HPDE6-E6E7 (cell line): Measurements from ENCODE around the gene DIO3.
"Not testable (repeated sequence)": the region's sequence is repeated elsewhere in the genome, so short reads cannot be mapped to it uniquely, and the experiment has no call there.

Experiments used
- DNase-seq: peaks from one replicate; pipeline ENCODE4 v3.0.0; 2011; ENCODE audit warnings: missing footprints; ENCODE audit errors: extremely low spot score

Gene DIO3

DNA sequence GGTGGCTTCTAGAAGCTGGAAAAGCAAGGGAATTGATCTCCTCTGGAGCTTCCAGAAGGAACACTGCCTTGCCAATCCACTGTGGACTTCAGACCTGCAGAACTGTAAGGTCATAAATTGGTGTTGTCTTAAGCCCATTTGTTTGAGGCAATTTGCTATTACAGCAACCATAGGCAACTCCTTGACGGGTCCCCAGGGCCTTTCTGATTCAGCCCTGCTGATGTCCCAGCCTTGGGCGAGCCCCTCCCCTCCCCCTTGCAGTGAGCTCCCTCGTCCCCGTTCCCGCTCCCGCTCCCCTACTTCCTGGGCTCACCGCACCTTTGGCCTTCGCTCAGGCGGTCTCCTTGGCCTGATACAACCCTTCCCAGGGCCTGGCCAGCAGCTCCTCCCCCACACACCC is 18.9 kb upstream of the DIO3 start:
- DNase-seq: no peak

DNA sequence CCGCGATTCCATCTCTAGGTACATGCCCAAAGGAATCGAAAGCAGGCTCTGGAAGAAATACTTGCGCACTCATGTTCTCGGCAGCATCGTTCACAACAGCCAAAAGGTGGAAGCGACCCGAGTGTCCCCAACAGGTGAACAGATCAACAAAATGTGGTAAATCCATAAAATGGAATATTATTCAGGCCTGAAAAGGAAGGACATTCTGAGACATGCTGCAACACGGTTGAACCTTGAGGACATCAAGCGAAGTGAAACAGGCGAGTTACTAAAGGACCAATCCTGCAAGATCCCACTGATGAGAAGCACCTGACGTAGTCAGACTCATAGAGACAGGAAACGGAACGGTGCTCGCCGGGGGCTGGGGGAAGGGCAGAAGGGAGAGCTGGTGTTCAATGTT is 17.5 kb upstream of the DIO3 start:
- no peak for DNase-seq

DNA sequence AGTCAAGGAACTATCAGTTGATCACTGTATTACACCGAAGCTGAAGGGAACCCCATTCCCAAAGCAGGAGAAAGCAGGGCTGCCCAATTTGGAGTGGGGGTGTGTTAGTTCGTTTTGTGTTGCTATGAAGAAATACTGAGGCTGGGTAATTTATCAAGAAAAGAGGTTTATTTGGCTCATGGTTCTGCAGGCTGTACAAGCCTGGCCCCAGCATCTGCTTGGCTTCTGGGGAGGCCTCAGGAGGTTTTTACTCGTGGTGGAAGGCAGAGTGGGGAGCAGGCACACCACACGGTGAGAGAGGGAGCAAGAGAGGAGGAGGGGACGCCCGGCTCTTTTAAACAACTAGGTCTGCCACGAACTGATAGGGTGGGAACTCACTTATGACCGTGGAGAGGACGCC is 16.7 kb upstream of the DIO3 start:
- DNase-seq: no peak

- no peak for DNase-seq
Observed at GRCh38 chr14:101546706-101547105, 14.6 kb upstream of the DIO3 start.

DNA sequence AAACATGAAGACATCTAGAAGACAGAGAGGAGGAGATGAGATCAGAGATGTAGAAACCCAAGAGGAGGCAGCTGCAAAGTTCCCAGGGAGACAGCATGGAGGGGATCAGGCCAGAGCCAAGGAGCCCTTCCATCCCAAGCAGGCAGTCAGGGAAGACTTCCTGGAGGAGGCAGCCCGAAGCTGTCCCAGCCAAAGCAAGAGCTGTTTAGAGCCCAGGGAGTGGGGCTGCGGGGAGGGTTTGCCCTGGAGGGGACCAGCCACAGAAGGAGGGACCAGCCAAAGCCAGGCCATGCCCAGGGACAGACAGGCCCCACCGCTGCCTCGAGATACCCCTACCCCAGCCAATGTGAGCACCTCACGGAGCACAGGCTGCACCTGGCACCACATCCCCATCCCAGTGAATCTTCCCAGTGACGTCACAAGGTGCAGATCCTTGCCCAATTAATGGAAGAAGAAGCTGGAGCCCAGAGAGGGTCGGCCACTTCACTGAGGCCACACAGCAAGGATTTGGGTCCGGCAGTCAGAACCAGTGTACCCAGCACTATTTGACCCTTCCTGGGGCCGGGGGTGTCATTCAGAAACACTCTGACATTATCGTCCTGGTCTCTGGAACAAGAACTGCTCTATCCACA is 14.1 kb upstream of the DIO3 start:
- no peak for DNase-seq

GRCh38 chr14:101547961-101548669 is 13.2 kb upstream of the DIO3 start:
- no peak for DNase-seq

DNA sequence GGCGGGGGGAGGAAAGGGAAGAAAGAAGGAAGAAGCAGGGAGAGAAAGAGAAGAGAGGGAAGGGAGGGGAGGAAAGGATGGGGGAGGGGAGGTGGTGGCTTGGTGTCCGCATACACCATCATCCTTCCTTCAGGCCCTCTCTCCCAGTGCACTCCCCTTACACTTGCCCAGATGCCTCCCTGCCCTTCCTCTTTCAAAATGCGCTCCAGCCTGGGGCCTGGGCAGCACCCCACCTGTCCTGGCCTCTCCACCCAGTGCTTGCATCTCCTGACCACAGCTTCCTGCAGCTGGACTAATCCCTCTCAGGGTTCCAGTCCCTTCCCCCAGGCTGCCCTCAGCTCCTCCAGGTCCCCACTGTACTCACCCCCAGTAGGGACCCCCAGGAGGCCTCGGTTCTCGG is 12.6 kb upstream of the DIO3 start:
- DNase-seq: no peak

DNA sequence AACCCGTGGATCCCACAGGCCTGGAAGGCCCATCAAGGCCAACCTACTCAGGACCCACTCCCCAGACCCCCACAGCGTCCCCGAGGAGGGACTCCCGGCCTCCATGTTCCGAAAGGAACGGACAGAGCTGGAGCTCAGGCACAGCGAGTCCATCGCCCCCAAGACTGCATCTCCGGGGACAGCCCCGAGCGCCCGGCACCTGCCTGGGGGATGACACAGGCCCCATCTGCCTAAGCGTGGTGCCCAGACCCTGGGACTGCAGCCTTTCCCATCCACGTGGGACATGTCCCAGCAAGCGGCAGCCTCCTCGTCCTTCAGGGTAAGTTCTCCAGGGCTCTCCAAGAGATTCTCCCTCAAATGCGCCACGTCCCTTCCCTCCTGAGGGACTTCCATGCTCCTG is 12.1 kb upstream of the DIO3 start:
- no peak for DNase-seq

DNA sequence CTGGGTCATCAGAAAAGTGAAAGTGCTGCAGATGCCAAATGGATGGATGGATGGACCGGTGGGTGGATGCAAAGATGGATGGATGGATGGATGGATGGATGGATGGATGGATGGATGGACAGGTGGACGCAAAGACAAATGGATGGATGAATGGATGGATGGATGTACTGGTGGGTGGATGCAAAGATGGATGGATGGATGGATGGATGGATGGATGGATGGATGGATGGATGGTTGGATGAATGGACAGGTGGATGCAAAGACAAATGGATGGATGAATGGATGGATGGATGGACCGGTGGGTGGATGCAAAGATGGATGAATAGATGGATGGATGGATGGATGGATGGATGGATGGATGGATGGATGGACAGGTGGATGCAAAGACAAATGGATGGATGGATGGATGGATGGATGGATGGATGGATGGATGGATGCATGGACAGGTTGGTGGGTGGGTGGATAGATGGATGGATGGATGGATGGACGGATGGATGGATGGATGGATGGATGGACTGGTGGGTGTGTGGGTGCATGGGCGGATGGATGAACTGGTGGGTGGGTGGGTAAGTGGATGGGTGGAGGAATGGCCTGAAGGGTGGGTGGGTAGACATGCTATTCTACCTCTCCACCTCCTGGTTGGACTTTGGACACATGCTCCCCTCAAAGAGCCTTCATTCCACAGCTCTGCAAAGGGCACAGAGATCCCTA is 10.9 kb upstream of the DIO3 start:
- not testable (repeated sequence) for DNase-seq

GRCh38 chr14:101551729-101552595 is 9.3 kb upstream of the DIO3 start:
- no peak for DNase-seq

DNA sequence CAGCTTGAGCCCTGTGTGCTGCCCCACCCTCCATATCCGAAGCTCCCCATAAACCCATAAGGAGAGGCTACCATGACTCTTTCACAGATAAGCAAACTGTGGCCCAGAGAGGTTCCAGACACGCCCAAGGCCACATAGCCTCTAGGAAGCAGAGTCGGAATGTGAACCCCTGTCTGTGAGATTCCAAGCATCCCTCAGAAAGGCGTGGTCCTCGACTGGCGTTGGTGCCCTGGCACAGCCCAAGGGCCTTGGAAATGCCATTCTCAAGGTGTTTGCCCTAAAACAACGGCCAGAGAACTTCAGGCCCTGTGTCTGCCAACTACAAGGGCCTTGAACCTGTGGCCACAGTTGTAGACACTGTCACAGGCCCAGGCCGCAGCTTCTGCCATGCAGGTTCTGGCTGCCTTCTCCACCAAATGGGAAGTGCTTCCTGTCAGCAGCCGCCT is 8.5 kb upstream of the DIO3 start:
- DNase-seq: no peak

GRCh38 chr14:101553393-101553792 is 7.9 kb upstream of the DIO3 start:
- DNase-seq: no peak

GRCh38 chr14:101553931-101554330 is 7.4 kb upstream of the DIO3 start:
- no peak for DNase-seq

GRCh38 chr14:101554991-101555668 is 6.2 kb upstream of the DIO3 start:
- DNase-seq: no peak

DNA sequence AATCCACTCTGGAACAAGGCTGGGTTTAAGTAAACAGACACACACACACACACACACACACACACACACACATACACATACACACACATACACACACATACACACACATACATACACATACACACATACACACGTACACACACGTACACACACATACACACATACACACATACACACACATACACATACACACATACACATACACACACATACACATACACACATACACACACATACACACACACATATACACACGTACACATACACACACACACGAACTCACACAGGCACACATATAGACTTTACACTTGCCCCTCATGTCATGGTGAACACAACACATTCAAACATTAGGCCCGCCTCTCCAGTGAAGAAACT is 5.6 kb upstream of the DIO3 start:
- not testable (repeated sequence) for DNase-seq

- DNase-seq: no peak
Observed at GRCh38 chr14:101556131-101556530, 5.2 kb upstream of the DIO3 start.

DNA sequence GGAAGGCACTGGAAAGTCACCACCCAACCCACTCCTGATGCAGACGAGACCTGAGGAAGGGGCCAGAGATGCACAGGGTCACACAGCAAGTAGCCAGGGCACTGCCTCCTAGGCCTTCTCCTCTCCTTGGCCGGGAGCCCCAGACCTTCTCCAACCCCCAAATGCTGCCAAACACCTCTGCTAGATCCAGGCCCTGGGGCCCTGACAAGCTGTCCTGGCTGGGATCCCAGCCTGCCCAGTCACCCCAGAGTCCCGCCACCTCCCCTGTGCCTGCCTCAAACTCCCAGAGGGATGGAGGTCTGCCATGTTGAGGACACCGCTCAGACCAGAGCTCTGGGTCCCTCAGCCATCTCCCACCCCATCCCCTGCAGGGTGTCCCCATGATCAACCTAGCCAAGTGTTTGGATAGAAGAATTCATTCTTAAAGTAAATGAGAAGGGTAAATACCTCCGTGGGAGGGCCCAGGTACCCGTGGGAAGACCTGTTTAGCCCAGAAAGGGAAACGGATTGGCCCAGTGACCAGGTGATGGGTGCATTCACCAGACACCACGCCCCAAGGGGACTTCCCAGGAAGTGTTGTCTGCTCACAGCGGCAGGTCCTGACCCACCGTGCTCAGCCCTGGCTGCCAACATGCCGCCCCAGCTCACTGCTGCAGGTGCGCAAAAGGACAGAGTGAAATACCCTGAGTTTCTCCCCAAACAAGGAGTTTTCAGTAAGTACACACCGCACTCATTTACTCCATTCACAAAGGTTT is 4.6 kb upstream of the DIO3 start:
- DNase-seq: no peak

DNA sequence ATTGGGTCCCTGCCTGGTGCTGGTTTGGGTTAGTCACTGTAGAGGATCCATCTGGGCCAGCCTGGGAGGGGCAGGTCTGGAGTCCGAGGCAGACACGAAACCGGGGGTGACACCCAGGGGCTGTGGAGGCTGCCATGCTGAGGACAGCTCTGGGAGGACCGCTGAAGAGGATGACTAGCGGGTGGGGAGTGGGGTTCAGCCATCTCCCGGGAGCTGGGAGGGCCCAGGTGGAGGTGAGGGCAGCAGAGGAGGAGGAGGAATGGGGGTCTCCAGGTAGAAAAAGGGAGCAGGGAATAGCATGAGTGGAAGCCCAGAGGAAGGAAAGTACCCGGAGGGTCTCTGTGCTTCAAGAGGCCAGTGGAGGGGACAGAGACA is 4.0 kb upstream of the DIO3 start:
- no peak for DNase-seq

DNA sequence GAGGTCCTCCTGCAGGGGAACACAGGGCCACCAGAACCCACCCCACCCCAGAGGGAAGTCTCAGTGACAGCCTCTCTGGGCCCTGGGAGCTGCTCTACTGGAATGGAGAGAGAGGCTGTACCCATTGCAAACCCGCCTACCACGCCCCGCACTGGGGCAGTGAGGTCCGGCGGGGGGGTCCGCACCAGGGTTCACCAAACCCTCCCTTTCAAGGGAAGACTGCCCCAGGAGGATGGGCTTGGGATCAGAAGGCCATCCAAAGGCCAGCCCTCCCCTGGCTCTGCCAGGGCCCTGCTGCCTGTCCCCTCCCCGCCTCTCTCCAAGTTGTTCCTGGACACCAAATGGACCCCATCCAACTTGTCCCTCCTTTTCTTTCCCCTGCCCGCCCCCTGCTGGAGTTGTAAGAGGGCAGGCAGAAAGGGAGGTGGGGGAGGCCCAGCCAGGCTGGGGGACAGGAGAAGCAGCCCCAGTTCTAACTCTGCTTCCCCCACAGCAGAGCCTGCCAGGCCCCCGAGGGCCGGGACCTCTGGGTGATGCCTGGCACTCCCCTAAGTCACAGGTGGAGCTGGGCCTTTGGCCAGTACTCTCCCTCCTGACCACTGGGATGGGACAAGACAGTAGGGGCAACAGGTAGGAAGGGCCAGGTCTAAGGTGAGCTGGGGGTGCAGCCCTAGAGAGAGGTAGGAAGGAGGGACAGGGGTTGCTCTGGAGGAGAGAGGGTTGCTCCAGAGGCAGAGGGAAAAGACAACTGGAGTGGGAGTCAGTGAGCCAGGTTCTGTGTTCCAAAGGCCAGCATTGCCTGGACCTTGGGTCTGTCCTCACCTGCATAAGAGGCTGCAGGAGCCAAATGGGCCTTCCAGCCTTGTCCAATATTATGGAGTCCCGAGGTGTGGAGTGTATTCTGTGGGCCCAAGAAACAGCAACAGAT is 3.2 kb upstream of the DIO3 start:
- no peak for DNase-seq

DNA sequence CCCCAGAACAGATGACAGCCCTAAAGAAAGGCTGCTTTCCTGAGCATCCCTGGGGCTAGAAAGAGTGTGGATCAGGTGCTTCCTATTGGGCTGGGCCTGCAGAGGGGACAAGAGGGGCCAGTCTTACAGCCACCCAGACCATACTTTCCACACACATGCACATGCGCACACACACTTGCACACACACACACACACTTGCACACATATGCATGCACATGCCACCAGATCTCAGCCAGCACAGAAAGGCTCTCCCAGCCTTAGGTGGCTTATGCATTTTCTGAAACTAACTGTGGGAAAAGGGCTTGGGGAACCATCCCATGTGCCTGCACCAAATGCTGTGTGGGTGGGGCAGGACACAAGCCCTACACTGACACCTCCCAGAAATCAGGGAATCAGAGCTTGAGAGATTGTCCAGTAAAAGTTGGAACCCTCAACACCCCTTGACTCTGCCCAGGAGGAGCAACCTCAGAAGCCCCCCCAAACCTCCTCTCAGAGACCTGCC is 2.5 kb upstream of the DIO3 start:
- no peak for DNase-seq
